Smooth muscle cell of the pulmonary artery (primary cell): Measurements from ENCODE around the gene KRT15. TPM values are rescaled to one million over a fixed set of nuclear protein-coding genes. Genes with fewer than 3 reads are reported as not detected.

Source experiments
- total RNA-seq: library from RNA; depleted of rRNA; stranded (reverse); fragments of >200 nt; gene quantifications from 2 replicates; pipeline ENCODE4 v1.2.3, GENCODE V29; 2014

Gene KRT15
- total RNA-seq = 0.13 and 2.8 TPM in 2 replicates

DNA sequence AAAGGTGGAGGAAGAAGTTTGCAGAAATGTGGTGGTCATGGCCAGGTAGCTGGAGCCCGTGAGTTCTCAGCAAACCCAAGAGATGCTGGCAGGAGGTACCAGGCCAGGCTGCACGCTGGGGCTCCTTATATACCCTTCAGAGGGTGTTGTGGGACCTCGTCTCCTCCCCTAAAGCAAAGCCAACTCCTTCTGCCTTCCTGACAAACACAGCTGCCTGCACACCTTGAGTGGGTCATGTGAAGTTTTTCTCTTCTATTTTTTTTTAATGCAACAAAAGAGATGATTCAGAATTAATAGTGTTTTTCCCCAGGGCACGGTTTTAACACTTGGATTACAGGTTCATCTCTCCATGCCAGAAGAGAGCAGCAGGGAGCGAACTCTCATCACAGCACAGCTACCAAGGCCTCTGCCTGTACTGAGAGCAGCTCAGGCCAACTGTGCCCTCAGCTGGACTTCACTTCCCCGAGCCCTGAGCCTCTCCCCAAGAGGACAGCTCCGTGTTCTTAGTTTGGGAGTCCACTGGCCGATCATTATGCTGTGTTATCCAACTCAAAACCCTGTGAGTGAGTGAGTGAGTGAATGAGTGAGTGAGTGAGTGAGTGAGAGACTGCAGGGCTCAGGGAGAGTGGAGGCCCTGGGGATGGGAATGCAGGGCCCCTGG is at the start of gene KRT15:
Gene KRT15, minus strand, starts transcription at position 102 of the 661 bp plus-strand sequence. Its CDS starts 63 bp downstream, at position 39.

DNA sequence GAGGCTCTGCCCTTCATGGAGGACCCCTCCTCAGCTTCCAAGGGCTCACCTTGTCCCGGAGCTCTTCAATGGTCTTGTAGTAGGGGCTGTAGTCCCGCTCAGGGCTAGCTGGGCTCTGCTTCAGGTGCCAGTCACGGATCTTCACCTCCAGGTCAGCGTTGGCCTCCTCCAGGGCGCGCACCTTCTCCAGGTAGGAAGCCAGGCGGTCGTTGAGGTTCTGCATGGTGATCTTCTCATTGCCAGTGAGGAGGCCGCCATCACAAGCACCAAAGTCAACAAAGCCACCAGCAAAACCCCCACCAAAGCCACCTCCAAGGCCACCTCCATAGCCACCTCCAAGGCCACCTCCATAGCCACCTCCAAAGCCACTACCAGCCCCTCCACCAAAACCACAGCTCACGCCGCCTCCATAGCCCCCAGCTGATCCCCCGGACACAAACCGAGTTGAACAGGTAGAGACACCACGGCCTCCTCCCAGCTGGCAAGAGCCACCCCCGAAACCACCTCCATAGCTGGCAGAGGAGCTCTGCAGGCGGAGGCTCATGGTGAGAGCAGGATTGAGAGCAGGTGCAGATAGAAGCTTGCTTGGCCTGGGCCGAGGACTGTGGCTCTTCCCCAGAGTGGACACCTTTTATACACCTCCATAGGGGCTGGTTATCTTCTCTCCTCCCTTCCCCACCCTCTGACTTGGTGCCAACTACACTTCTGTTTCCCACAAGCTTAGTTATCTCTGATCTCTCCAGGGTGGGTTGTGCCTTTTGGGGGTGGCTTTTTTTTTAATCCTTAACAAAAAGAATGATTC is 13.5 kb downstream of the KRT15 start, which contains the start of gene KRT13:
Gene KRT13, minus strand, starts transcription at position 606 of the 802 bp plus-strand sequence. Its CDS starts 62 bp downstream, at position 544.

DNA sequence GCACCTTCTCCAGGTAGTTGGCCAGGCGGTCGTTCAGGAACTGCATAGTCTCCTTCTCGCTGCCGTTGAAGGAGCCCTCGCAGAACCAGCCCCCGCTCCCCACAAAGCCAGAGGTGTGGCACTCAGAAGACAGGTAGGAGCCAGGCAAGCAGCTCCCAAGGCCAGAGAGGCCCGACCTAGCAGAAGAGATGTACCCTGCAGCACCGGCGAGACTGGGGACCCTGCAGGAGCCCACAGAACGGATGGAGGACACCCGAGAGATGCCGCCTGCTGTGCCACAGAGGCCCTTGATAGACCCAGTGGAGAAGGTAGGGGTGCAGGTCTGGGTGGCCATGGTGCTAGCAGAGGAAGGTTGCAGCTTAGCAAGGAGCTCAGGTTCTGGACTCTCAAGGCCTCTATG is 29.2 kb downstream of the KRT15 start, which contains the start of gene KRT36:
Gene KRT36, minus strand, starts transcription at position 380 of the 400 bp plus-strand sequence. Its CDS starts 46 bp downstream, at position 334.

DNA sequence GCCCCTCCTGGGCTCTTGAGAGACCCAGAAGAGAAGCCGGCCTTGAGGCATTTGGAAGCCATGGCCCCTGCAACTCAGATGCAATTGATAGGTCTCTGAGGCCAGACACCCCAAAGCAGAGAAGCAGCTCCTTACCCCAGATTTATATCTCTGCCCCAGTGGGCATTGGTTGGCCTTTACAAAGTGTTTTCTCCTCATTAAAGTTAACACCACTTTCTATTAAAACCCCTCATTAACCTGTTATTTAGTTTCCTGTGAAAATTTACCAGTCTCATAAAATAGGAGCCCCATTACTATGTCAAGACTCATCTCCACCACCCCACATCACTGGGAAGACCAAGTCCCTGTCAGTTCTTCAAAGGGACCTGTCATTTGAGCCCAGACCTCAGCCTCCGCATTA is 37.7 kb downstream of the KRT15 start, which contains the start of gene KRT35:
Gene KRT35, minus strand, starts transcription at position 116 of the 400 bp plus-strand sequence. Its CDS starts 54 bp downstream, at position 62.

DNA sequence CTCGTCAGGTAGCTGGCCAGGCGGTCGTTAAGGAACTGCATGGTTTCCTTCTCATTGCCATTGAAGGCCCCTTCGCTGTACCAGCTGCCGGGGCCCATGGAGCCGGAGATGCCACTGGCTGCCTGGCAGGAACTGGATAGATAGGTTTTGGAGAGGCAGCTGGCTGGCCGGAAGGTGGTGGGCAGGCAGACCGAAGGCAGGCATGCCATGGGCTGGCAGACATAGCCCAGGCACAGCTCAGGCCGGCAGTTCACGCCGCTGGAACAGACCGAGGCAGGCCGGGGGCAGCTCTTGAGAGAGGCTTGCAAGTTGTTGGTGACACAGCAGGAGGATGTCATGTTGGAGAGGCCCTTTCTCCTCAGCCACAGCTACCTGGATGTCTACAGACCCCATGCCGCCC is 51.7 kb downstream of the KRT15 start, which contains the start of gene KRT32:
Gene KRT32, minus strand, starts transcription at position 399 of the 400 bp plus-strand sequence. Its CDS starts 61 bp downstream, at position 338.

Other genes with a start within 250 kb of the KRT15 start
- gene KRTAP9-7, start 243.2 kb downstream of the KRT15 start, total RNA-seq = not detected in 2 replicates
- gene KRTAP29-1, start 216.0 kb downstream of the KRT15 start, total RNA-seq = not detected in 2 replicates
- gene KRTAP16-1, start 209.6 kb downstream of the KRT15 start, total RNA-seq = not detected in 2 replicates
- gene KRTAP17-1, start 203.2 kb downstream of the KRT15 start, total RNA-seq = not detected in 2 replicates
- gene KRT33A, start 168.1 kb downstream of the KRT15 start, total RNA-seq = not detected in 2 replicates
- gene KRT33B, start 149.1 kb downstream of the KRT15 start, total RNA-seq = not detected in 2 replicates
- gene KRT34, start 136.6 kb downstream of the KRT15 start, total RNA-seq = 0.20 and 0.46 TPM in 2 replicates
- not detected in 2 replicates for gene KRT31, start 121.3 kb downstream of the KRT15 start, total RNA-seq
- gene KRT37, start 94.3 kb downstream of the KRT15 start, total RNA-seq = not detected in 2 replicates
- gene KRT38, start 77.9 kb downstream of the KRT15 start, total RNA-seq = under 0.01 and 0.13 TPM in 2 replicates
- 0.30 TPM in 1 of 2 replicates, not detected in the other for gene KRT32, start 51.5 kb downstream of the KRT15 start, total RNA-seq
- gene KRT35, start 37.7 kb downstream of the KRT15 start, total RNA-seq = not detected in 2 replicates
- gene KRT36, start 29.0 kb downstream of the KRT15 start, total RNA-seq = not detected in 2 replicates
- not detected in 2 replicates for gene KRT13, start 13.3 kb downstream of the KRT15 start, total RNA-seq
- 17.7 and 120 TPM in 2 replicates for gene KRT19, start 9.4 kb upstream of the KRT15 start, total RNA-seq
- 0.07 TPM in 2 replicates for gene KRT9, start 53.2 kb upstream of the KRT15 start, total RNA-seq
- gene KRT14, start 68.0 kb upstream of the KRT15 start, total RNA-seq = 0.59 and 1.3 TPM in 2 replicates
- 1.3 and 2.9 TPM in 2 replicates for gene KRT16, start 93.9 kb upstream of the KRT15 start, total RNA-seq
- gene KRT17, start 105.7 kb upstream of the KRT15 start, total RNA-seq = 3.0 and 9.0 TPM in 2 replicates
- 118 and 125 TPM in 2 replicates for gene EIF1, start 170.0 kb upstream of the KRT15 start, total RNA-seq
- gene GAST, start 193.4 kb upstream of the KRT15 start, total RNA-seq = not detected in 2 replicates
- under 0.01 and 0.07 TPM in 2 replicates for gene HAP1, start 215.8 kb upstream of the KRT15 start, total RNA-seq